Measurements from ENCODE around the gene C17orf114.
A peak's percentile ranks its signal among the peaks of the same experiment; 100 is the strongest.

C17orf114 gene

GRCh38 chr17:4800462-4801196, 1.5 kb downstream of the C17orf114 start:
- no peaks in the 10 kb centered on the region for H3K9me2 ChIP-seq (replicated peaks; ENCODE audit: insufficient read depth, low read length)
- no peaks in the 10 kb centered on the region for H4K20me1 ChIP-seq (ENCODE audit: insufficient read depth, low read length)
- TF ChIP-seq EZH2 (optimal IDR thresholded peaks at IDR 0.05; ENCODE audit: low read depth, low read length), result no peak
- no peak for TF ChIP-seq EZH2phosphoT487 (IDR thresholded peaks at IDR 0.05; ENCODE audit: low read length)
- TF ChIP-seq CTCF (IDR thresholded peaks at IDR 0.05; ENCODE audit: low read length), result no peak
- no peak overlapping the region for H2AFZ ChIP-seq (ENCODE audit: low read length)
- H3K9ac ChIP-seq (ENCODE audit: low read length), result peak overlapping the region; percentile 46
- H3K36me3 ChIP-seq (replicated peaks; ENCODE audit: insufficient read depth, low read length), result peaks cover 5% of the 10 kb centered on the region; the same call in 1 of the 2 replicates
- peaks cover 22% of the 10 kb centered on the region for H3K79me2 ChIP-seq (ENCODE audit: low read length)
- H3K27me3 ChIP-seq (replicated peaks; ENCODE audit: insufficient read depth, low read length), result no peaks in the 10 kb centered on the region
- H3K4me3 ChIP-seq (ENCODE audit: low read length), result no peak overlapping the region
- DNase-seq, result peak; percentile 51
- no peaks in the 10 kb centered on the region for H3K9me3 ChIP-seq (replicated peaks; ENCODE audit: insufficient read depth, low read length)
- H3K27ac ChIP-seq (ENCODE audit: low read length), result peak overlapping the region; percentile 84
- peaks cover 14% of the 10 kb centered on the region for H3K4me1 ChIP-seq (ENCODE audit: low read length)
- H3K4me2 ChIP-seq (ENCODE audit: low read depth, low read length), result peak overlapping the region; percentile 58
- peaks cover 11% of the 10 kb centered on the region for H3F3A ChIP-seq (ENCODE audit: insufficient read depth, low read length)

GRCh38 chr17:4796552-4796920, 5.6 kb downstream of the C17orf114 start:
- no peak for TF ChIP-seq EZH2phosphoT487 (IDR thresholded peaks at IDR 0.05; ENCODE audit: low read length)
- no peak for TF ChIP-seq EZH2 (optimal IDR thresholded peaks at IDR 0.05; ENCODE audit: low read depth, low read length)
- no peak for TF ChIP-seq CTCF (IDR thresholded peaks at IDR 0.05; ENCODE audit: low read length)
- Histone ChIP-seq H3K4me1 (ENCODE audit: low read length) (peaks cover 14% of the 10 kb centered on the region), H3K9me2 (replicated peaks; ENCODE audit: insufficient read depth, low read length) (no peaks in the 10 kb centered on the region), H3K79me2 (ENCODE audit: low read length) (peaks cover 22% of the 10 kb centered on the region), H3K27me3 (replicated peaks; ENCODE audit: insufficient read depth, low read length) (peaks cover 5% of the 10 kb centered on the region; the same call in 1 of the 2 replicates), H3K9ac (ENCODE audit: low read length) (peak overlapping the region; percentile 91), H3K36me3 (replicated peaks; ENCODE audit: insufficient read depth, low read length) (peaks cover 5% of the 10 kb centered on the region; the same call in 1 of the 2 replicates), H3K9me3 (replicated peaks; ENCODE audit: insufficient read depth, low read length) (no peaks in the 10 kb centered on the region), H3K27ac (ENCODE audit: low read length) (peak overlapping the region; percentile 38; the same call in 1 of the 2 replicates), H4K20me1 (ENCODE audit: insufficient read depth, low read length) (no peaks in the 10 kb centered on the region), H2AFZ (ENCODE audit: low read length) (peak overlapping the region; percentile 76; the same call in 1 of the 2 replicates), H3K4me3 (ENCODE audit: low read length) (peak overlapping the region; percentile 94), H3K4me2 (ENCODE audit: low read depth, low read length) (peak overlapping the region; percentile 74), H3F3A (ENCODE audit: insufficient read depth, low read length) (peaks cover 11% of the 10 kb centered on the region)
- DNase-seq, result no peak

GRCh38 chr17:4795168-4795567, 7.0 kb downstream of the C17orf114 start:
- H3K9ac ChIP-seq (ENCODE audit: low read length), result no peak overlapping the region
- no peak overlapping the region for H3K27ac ChIP-seq (ENCODE audit: low read length)
- H3K4me2 ChIP-seq (ENCODE audit: low read depth, low read length), result peak overlapping the region; percentile 45; the same call in 1 of the 2 replicates
- H3K9me3 ChIP-seq (replicated peaks; ENCODE audit: insufficient read depth, low read length), result no peaks in the 10 kb centered on the region
- H4K20me1 ChIP-seq (ENCODE audit: insufficient read depth, low read length), result no peaks in the 10 kb centered on the region
- no peaks in the 10 kb centered on the region for H3K9me2 ChIP-seq (replicated peaks; ENCODE audit: insufficient read depth, low read length)
- H3F3A ChIP-seq (ENCODE audit: insufficient read depth, low read length), result peaks cover 3% of the 10 kb centered on the region
- peaks cover 4% of the 10 kb centered on the region for H3K4me1 ChIP-seq (ENCODE audit: low read length)
- H2AFZ ChIP-seq (ENCODE audit: low read length), result peak overlapping the region; percentile 76
- peaks cover 5% of the 10 kb centered on the region; the same call in 1 of the 2 replicates for H3K36me3 ChIP-seq (replicated peaks; ENCODE audit: insufficient read depth, low read length)
- no peak overlapping the region for H3K4me3 ChIP-seq (ENCODE audit: low read length)
- peaks cover 5% of the 10 kb centered on the region; the same call in 1 of the 2 replicates for H3K27me3 ChIP-seq (replicated peaks; ENCODE audit: insufficient read depth, low read length)
- no peak for DNase-seq
- no peak for TF ChIP-seq CTCF (IDR thresholded peaks at IDR 0.05; ENCODE audit: low read length)
- TF ChIP-seq EZH2phosphoT487 (IDR thresholded peaks at IDR 0.05; ENCODE audit: low read length), result no peak
- no peak for TF ChIP-seq EZH2 (optimal IDR thresholded peaks at IDR 0.05; ENCODE audit: low read depth, low read length)
- H3K79me2 ChIP-seq (ENCODE audit: low read length), result peaks cover 22% of the 10 kb centered on the region

Data from MM.1S (cell line).